ENCODE measurements around the gene DESI1. TPM values are rescaled to one million over a fixed set of nuclear protein-coding genes. Genes with fewer than 3 reads are reported as not detected.
"Not testable (repeated sequence)": the region's sequence is repeated elsewhere in the genome, so short reads cannot be mapped to it uniquely, and the experiment has no call there.

Gene DESI1
- 19.5 and 20.9 TPM in 2 replicates for total RNA-seq (2014; rRNA removed; shearing (Covaris generic))

- peak; percentile 45 for DNase-seq (ENCODE audit: low spot score)
These were observed at the start of gene DESI1 for GRCh38 chr22:41620589-41621098. Gene DESI1 (minus strand): TSS chr22:41621043. CDS start chr22:41620839, 204 bp downstream.

GRCh38 chr22:41668971-41669911, 48.4 kb upstream of the DESI1 start:
- DNase-seq (ENCODE audit: low spot score) = no peak

GRCh38 chr22:41664951-41665350, 44.1 kb upstream of the DESI1 start:
- DNase-seq (ENCODE audit: low spot score) = no peak

GRCh38 chr22:41664490-41664889, 43.6 kb upstream of the DESI1 start:
- DNase-seq (ENCODE audit: low spot score) = no peak

- not testable (repeated sequence) for DNase-seq (ENCODE audit: low spot score)
These were observed 42.8 kb upstream of the DESI1 start for GRCh38 chr22:41663594-41663993.

- no peak for DNase-seq (ENCODE audit: low spot score)
These were observed 40.9 kb upstream of the DESI1 start for GRCh38 chr22:41661713-41662112.

- DNase-seq (ENCODE audit: low spot score) = no peak
These were observed 40.2 kb upstream of the DESI1 start for GRCh38 chr22:41661088-41661487.

- no peak for DNase-seq (ENCODE audit: low spot score)
These were observed 39.6 kb upstream of the DESI1 start for GRCh38 chr22:41660416-41660815.

- no peak for DNase-seq (ENCODE audit: low spot score)
These were observed 39.1 kb upstream of the DESI1 start for GRCh38 chr22:41659941-41660340.

GRCh38 chr22:41658869-41659268, 38.0 kb upstream of the DESI1 start:
- no peak for DNase-seq (ENCODE audit: low spot score)

- no peak for DNase-seq (ENCODE audit: low spot score)
These were observed 36.9 kb upstream of the DESI1 start for GRCh38 chr22:41657709-41658108.

GRCh38 chr22:41656556-41656955, 35.7 kb upstream of the DESI1 start:
- DNase-seq (ENCODE audit: low spot score) = no peak

- DNase-seq (ENCODE audit: low spot score) = no peak
These were observed 33.5 kb upstream of the DESI1 start for GRCh38 chr22:41654322-41654721.

GRCh38 chr22:41650821-41651220, 30.0 kb upstream of the DESI1 start:
- no peak for DNase-seq (ENCODE audit: low spot score)

- DNase-seq (ENCODE audit: low spot score) = no peak
These were observed 29.4 kb upstream of the DESI1 start for GRCh38 chr22:41650229-41650628.

- DNase-seq (ENCODE audit: low spot score) = no peak
These were observed 27.6 kb upstream of the DESI1 start for GRCh38 chr22:41648432-41648831.

- DNase-seq (ENCODE audit: low spot score) = no peak
These were observed 26.9 kb upstream of the DESI1 start for GRCh38 chr22:41647771-41648170.

- no peak for DNase-seq (ENCODE audit: low spot score)
These were observed 21.7 kb upstream of the DESI1 start for GRCh38 chr22:41642331-41643110.

- no peak for DNase-seq (ENCODE audit: low spot score)
These were observed 21.0 kb upstream of the DESI1 start for GRCh38 chr22:41641854-41642253.

GRCh38 chr22:41638748-41639147, 17.9 kb upstream of the DESI1 start:
- DNase-seq (ENCODE audit: low spot score) = no peak

- no peak for DNase-seq (ENCODE audit: low spot score)
These were observed 17.3 kb upstream of the DESI1 start for GRCh38 chr22:41638124-41638523.

GRCh38 chr22:41637623-41638022, 16.8 kb upstream of the DESI1 start:
- DNase-seq (ENCODE audit: low spot score) = not testable (repeated sequence)
